ENCODE data around the gene PXYLP1. TPM values are rescaled to one million over a fixed set of nuclear protein-coding genes. Genes with fewer than 3 reads are reported as not detected.

Gene PXYLP1
- total and polyA plus RNA-seq, 2 of the 8 experiments (the other 6 are each of a cell fraction or from before 2014, with no cell fraction given): 19.4 to 20.6 TPM

DNA sequence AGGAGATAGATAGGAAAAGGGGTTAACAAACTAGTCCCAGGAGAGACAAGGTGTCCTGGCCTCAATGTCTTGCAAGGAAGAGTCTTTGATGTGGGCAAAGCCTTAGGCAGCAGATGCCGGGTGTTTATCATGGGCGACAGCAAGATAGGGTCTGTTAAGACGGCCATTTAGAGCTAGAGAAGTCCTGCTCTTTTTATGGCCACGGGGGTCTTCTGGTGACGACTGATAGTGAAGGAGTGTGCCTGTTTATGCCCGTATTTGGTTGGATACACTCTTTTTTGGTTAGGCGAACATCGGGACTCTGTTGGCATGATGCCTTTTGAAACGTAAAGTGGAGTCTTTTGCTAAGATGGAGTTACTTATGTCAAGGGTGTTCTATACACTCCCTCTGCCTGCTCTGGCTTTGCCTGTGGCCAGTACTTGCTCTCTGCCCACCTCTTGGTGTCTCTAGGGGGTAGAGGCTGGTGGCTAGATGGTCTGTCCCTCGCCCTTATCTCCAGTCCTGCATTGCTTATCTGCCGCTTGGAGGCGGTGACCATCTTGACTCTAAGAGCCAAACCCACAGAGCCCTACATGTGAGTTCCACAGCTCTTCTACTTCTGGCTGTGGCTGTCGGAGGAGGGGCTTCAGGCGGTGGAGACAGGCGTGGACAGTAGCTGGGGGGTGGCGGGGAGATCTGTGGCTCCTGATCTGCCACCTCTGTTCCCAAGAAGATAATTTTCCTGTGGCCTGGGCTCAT lies 80.9 kb downstream of the PXYLP1 start (continued):
- no peak for TF ChIP-seq JUND (IDR thresholded peaks at IDR 0.05; ENCODE audit: low read length)
- no peak for TF ChIP-seq NRF1 (IDR thresholded peaks at IDR 0.05; ENCODE audit: low read depth, low read length)
- TF ChIP-seq POLR2AphosphoS5 (IDR thresholded peaks at IDR 0.05; ENCODE audit: low read depth, low read length): no peak
- no peak for TF ChIP-seq EZH2 (IDR thresholded peaks at IDR 0.05; ENCODE audit: low read depth, low read length, severe bottlenecking)
- no peak for TF ChIP-seq GABPA (IDR thresholded peaks at IDR 0.05; ENCODE audit: borderline replicate concordance, insufficient read depth, low read length)
